ENCODE data around the gene B3GNT3. TPM values are rescaled to one million over a fixed set of nuclear protein-coding genes. Genes with fewer than 3 reads are reported as not detected.

Gene B3GNT3
- total and polyA plus RNA-seq, 2 of the 13 experiments (the other 11 are each of a cell fraction or from before 2014, with no cell fraction given): 0.86 to 4.0 TPM

GRCh38 chr19:17784201-17785008, 10.5 kb upstream of the B3GNT3 start (continued):
- no peak for TF ChIP-seq ZNF142 (CRISPR knock-in tag; IDR thresholded peaks at IDR 0.05)
- TF ChIP-seq MLXIP (CRISPR knock-in tag; IDR thresholded peaks at IDR 0.05; ENCODE audit: borderline replicate concordance): no peak
- no peak for TF ChIP-seq ZNF713 (CRISPR knock-in tag; IDR thresholded peaks at IDR 0.05)
- no peak for TF ChIP-seq ZNF367 (CRISPR knock-in tag; IDR thresholded peaks at IDR 0.05; ENCODE audit: borderline replicate concordance)
- peak; percentile 77 for TF ChIP-seq CTCF (CRISPR knock-in tag; IDR thresholded peaks at IDR 0.05)
- TF ChIP-seq ZBTB33 (CRISPR knock-in tag; IDR thresholded peaks at IDR 0.05): peak; percentile 69; the same call in 1 of the 2 replicates
- TF ChIP-seq TBX3 (IDR thresholded peaks at IDR 0.05; ENCODE audit: borderline replicate concordance): no peak
- no peak for TF ChIP-seq ZNF784 (CRISPR knock-in tag; IDR thresholded peaks at IDR 0.05; ENCODE audit: borderline replicate concordance)
- no peak for TF ChIP-seq PHF8 (CRISPR knock-in tag; IDR thresholded peaks at IDR 0.05)
- TF ChIP-seq SP4 (CRISPR knock-in tag; IDR thresholded peaks at IDR 0.05): 0 out of 2 replicates have a peak, but pooled peaks have one; percentile 28
- no peak for TF ChIP-seq ZNF749 (CRISPR knock-in tag; IDR thresholded peaks at IDR 0.05; ENCODE audit: borderline replicate concordance)
- no peak for TF ChIP-seq SOX13 (IDR thresholded peaks at IDR 0.05)
- no peak for TF ChIP-seq SOX13 (CRISPR knock-in tag; conservative IDR thresholded peaks at IDR 0.05 in 1 of 2, IDR thresholded peaks at IDR 0.05 in 1 of 2)
- TF ChIP-seq EZH2 (conservative IDR thresholded peaks at IDR 0.05; ENCODE audit: low read depth, low read length): no peak

All from HepG2 (cell line).